Left renal pelvis (tissue), 4 donors: ENCODE data around the gene SH3RF1. TPM values are rescaled to one million over a fixed set of nuclear protein-coding genes. Genes with fewer than 3 reads are reported as not detected.

Source experiments
- DNase-seq, 4 donors: peaks; one replicate each; pipeline ENCODE4 v3.0.0-alpha.2; 2013; ENCODE audit warnings: low read depth in 4 of 4, low spot score in 3 of 4
- polyA plus RNA-seq, 4 donors: library from polyadenylated mRNA; unstranded; fragments of 120-200 nt; gene quantifications; one replicate each; pipeline ENCODE4 v1.2.1, GENCODE V29; 2013; ENCODE audit not compliant: insufficient read length in 4 of 4

SH3RF1 gene
- polyA plus RNA-seq, 4 donors, result 10.1 to 35.9 (median 29.1) TPM

DNA sequence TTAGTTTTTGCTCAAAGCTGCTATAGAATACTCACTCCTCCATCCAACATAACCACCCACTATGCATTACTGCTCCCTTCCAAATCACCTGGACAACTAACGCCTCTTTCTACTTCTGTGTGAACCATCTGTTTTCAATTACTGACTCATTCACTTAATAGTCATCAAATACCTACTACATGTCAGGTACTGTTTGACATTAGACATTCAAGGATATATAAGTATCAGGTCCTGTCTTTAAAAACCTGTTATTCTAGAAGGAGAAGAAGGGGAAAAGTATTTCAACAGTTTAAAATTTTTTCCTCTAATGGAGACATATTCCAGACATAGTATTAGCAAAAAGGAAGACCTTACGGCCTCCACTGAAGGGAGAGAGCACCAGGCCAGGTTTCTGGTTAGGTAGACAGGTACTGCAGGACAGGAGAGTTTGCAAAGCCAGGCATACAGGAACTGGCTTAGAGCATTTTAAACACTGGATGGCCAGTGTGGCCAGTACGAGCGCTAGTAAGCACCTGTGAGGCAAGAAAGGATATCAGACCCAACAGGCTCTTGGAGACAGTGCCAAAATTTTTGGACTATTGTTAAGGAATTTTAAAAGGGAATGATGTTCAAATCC, 39.0 kb downstream of the SH3RF1 start:
- no peak for DNase-seq

DNA sequence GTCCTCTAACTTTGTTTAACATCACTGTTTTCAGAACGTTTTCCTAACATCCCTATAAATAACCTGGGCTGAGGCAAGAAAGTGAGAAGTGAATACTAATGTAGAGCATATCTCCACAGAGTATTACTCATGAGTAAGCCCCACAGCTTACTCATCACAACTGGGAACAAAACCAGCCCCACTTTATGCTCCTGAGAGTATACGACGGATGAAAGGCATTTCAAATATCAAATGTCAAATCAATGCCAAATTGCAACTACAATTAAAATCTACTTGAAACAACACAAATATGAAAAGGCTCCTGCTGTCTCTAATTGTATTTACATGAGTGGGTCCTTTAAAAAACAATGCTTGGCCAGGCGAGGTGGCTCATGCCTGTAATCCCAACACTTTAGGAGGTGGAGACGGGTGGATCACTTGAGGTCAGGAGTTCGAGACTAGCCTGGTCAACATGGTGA, 41.2 kb downstream of the SH3RF1 start:
- no peak for DNase-seq

DNA sequence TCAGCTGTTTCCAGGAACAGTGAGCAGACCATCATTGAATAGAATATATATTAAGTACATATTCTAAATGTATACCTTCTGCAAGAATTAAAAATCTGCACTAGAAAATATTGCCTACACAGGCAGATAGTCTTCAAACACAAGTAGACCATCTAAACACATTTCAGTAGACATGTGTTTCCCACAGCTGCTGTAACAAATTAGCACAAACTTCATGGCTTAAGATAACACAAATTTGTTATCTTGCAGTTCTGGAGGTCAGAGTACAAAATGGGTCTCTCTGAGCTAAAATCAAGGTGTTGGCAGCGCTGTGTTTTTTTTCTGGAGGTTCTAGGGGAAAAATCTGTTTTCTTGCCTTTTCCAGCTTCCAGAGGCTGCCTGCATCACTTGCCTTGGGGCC, 42.7 kb downstream of the SH3RF1 start:
- DNase-seq, result no peak

DNA sequence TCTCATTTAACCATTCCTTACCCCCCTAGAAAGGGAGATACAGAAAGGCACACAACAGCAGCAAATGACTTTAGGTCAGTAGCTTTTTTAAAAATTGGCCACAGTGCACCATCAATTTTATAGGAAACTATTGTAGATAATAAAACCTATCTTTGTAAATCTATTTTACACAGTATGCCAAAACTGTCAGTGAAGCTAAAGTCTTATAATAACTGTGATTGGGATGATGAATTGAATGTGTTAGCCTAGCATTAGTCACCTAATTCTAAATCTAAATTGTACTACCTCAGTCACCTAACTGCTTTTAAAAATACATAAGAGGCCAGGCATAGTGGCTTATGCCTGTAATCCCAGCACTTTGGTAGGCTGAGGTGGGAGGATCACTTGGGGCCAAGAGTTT, 44.2 kb downstream of the SH3RF1 start:
- no peak for DNase-seq

DNA sequence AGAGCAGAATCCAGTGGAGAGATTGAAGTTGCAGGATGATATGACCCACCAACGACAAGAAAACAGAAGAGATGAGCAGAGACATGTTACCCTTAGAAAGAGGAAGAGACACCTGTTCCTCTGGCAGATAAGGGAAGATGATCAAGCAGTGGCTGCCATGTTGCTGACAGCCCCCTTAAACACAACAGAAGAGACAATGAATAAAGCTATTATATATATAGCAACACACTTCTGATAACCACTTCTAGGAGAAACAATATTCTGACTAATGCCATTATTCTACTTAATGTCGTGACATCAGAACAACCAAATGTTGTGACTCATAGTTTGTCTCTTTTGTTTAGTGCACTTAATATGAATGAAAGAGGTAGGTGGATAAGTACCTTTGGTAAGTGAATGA, 44.9 kb downstream of the SH3RF1 start:
- no peak for DNase-seq

DNA sequence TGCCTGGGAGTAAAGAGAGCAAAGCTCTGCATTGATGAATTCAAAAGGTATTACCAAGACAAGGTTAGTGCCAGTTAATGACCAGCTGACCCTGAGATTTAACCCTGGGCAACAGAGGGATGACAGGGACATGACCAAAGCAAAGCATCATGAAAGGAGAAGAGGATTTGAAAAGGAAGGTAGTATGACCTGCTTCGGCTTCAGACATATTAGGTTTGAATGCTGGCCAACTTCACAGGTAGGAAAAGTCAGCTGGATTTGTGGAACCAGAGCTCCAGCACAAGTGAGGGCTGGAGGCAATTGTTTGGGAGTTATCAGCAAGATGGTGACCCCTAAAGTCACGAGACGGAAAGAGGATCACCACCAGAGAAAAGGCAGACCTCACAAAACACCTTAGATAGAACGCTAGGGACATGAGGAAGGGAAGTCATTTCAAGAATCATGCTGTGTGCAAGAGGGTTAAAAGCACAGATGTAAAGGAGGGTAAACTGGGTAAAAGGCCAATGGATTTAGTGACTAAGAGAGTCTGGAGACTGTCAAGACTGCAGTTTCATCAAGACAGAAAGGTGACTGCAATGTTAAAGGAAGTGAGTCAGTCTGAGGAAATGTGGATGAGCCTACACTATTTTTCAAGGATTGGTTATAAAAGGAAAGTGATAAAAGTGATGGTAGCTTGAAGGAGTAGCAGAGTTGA, 45.6 kb downstream of the SH3RF1 start:
- DNase-seq, result no peak

DNA sequence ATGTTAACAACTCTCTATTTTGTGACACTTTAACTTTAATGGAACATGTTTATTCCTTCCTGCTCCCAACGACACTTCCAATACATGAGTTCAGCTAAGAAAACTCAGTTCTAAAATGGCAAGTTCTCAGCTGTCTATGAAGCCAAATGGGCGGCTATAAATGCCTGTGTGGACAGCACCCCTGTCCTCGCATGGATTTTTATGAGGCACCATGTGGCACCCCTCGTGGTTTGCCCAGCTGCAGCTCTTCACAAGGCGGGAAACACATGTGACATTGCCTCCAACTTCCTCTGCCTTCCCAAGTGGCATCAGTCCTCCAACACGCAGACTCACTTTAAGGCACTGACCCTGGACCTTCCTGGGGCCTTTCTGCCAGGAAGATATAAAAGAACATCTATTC, 48.0 kb downstream of the SH3RF1 start:
- DNase-seq, result no peak

DNA sequence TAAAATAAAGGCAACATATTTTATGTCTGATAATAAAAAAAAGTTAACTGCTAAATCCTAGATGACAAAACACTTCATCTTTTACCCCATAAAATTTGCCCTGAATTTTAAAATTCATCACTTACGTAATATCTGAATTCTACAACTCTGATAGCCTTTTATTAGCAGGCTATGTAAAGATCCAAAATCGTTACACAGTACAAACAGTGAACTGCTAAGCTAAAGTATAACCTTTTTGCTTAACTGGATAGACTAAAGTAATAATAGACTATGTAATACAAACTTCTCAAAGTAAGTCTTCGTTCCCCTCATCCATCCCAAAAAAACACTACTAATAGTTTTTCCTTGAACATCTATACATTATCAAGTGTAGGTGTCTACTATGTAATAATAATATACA, 49.1 kb downstream of the SH3RF1 start:
- DNase-seq, result no peak

DNA sequence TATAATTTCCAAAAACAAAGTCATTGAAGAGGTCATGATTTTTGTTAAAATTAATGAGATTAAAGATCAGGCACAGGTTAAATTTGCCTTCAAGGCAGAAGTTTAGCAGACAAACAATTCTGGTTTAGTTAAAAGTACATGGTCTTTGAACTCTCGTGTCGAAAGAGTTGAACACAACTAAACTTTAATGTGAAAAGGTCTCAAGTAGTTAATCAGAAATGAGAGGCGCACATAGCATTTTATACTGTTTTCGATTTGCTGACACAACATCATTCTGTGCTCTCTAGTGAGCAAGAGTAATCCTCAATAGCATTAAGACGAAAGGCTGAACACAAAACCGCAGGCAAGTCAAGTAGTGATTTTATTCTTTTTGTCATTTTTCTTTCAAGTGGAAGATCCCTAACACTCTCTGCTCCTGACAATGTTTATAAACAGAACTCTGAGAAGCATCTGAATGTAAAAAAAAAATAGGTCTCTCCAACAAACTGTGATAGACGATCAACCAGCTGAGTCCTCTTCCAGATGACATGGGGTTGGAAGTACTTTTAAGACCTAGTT, 49.8 kb downstream of the SH3RF1 start:
- DNase-seq, result no peak

DNA sequence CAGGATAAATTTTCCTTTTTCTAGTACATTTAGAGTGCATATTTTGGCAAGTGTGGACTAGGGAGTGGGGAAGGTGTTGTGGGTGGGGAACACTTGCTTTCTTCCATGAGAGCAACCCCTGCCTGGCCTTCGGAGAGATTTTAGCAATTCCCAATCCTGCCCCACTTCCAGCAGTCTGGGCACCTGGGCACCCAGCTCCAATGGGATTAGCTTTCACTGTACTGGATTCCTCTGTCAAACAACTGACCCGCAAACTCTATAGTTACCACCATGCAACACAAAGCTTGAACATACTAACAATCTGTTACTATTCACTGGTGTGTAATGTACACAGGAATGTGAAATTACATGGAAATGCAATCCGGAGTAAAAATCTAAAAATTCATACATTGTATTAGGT, 50.3 kb downstream of the SH3RF1 start:
- no peak for DNase-seq

DNA sequence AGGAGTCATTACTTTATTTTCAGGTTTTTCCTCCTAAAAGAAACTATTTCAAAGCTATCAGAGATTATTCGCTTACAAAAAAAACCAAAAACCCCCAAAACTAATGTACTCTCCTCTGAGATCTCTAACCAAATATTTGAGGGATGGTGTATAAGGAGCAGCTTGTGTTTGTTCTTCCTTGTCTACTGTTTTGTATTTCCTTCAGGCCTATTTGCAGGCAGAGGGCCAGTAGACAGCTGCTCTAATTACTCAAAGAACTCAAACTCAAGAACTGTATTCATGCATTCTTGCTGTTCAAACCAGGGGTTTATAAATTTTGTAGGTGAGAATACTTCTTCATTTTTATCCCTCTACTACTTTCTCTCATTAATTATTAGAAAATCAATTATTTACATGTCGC, 51.3 kb downstream of the SH3RF1 start:
- no peak for DNase-seq

DNA sequence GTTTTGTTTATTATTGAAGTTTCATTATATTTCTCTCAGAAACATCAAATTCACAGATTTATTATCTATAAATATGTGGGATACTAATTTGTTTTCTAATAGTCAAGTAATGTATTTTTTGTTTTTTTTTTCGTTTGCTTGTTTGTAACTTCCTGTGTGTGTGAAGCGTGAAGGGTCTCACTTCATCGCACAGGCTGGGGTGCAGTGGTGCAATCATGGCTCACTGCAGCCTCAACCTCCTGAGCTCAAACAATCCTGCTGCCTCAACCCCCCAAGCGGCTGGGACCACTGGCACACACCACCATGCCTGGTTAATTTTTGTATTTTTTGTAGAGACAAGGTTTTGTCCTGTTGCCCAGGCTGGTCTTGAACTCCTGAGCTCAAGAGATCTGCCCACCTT, 55.1 kb downstream of the SH3RF1 start:
- no peak for DNase-seq

DNA sequence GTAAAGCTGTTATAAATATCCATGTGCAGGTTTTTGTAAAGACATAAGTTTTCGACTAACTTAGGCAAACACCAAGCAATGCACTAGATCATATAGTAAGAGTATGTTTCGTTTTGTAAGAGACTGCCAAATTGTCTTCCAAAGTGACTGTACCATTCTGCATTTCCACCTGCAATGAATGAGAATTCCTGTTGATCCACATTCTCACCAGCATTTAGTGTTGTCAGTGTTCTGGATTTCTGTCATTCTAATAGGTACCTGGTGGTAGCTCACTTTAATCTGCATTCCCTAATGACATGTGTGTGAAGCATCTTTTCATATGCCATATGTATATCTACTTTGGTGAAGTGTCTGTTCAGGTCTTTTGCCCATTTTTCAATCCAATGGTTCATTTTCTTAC, 57.8 kb downstream of the SH3RF1 start:
- DNase-seq, result no peak

DNA sequence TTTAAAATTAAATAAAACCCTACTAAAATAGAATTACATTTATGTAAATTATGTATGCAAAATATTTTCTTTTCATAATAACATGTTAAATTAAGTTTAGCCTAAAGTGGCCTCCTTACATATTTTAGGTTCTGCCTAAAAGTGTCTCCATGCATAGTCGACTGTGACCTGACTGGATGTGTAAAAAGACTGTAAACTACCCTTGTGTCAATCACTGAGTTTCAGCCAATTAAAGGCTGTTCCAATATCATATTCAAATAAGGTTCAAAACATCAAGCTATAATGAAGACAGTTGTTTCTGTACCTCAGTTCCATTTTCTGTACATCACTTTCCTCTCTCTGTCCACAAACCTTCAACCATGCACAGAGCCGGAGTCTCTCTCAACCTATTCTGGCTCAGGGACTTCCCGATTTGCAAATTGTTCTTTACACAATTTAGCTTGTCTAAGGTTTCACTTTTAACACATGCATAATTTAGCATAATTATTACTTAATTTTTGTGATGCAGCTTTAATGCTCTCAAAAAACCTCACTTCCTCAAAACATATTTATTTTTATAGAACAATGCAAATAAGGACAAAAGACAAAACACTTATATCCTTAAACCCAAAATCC, 60.1 kb downstream of the SH3RF1 start:
- DNase-seq, result no peak

DNA sequence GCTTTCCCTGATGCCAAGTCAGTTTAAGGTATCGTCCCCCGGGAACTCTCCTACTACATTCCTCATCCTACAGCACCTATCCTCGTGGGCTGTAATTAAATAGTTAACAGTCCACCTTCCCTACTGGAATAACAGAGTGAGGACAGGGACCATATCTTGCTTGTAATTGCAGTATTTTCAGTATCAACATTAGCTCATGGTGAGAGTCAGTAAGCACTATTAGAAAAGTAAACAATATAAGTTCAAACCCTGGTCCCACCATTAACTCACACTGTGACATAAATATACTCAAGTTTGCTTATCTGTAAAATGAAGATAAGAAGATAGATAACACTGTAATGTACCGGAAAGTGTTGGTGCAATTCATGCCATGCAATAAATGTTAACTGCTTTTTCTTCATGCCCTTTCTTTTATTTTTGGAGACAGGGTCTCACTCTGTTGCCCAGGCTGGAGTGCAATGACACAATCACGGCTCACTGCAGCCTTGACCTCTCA, 61.3 kb downstream of the SH3RF1 start:
- no peak for DNase-seq

DNA sequence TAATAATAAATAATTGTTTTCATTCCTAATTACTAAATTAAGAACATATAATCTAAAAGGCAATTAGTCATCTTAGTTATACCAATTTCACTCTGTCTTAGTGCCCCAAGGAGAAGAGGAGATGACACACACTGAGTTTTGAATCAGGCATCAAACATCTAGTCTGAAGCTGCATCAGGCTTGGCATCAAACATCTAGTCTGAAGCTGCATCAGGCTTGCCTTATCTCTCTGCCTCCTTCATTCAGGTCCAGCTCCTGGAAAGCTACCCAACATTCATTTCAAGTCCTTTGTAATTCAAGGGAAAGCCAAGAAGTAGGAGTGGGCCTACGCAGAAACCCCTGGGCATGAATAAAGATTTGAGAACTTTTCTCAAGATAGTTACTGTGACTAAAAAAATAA, 62.2 kb downstream of the SH3RF1 start:
- no peak for DNase-seq

DNA sequence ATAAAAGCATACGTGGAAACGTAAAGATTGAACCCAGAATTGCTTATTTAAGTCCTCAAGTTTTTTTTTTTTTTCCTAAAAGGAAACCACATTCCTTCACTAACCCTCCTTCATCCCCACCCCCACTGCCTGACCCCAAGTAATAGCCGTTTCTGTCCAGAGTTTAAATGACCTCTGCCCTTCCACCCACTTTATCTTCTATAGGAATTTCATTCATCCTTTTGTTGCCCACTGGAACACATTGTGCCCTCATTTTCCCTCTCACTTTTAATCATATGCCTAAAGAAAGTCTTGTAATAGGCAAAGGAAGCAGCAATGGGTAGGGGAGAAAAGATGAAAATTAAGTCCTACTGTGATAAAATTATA, 62.7 kb downstream of the SH3RF1 start:
- no peak for DNase-seq

DNA sequence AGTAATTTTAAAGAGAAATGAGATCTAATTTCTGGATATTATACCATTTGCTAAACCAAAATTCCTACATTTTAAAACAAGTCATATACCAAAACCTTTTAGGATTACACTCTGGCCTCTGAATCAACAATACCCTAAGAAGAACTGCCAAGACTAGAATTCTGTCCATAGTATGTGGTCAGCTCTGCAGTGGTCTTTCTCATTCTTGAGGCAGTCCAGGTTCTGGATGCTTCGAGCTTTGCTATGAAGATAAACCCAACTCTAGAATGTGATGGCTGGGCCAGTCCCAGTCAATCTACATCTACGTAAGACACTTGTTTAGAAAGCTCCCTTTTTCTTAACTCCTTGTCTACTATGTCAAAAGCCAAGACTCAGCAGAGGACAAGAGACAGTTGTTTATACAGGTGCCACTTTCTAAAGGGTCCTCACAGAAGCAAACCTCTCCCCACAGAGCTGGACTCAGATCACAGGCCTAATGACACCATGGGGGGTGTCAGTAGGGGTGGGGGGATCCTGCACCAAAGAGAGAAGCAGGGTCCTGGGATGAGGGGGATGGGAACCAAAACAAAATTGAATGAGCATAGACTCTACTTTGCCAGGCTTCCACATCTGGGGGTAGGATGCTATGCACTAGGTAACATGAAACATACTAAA, 63.2 kb downstream of the SH3RF1 start:
- no peak for DNase-seq

DNA sequence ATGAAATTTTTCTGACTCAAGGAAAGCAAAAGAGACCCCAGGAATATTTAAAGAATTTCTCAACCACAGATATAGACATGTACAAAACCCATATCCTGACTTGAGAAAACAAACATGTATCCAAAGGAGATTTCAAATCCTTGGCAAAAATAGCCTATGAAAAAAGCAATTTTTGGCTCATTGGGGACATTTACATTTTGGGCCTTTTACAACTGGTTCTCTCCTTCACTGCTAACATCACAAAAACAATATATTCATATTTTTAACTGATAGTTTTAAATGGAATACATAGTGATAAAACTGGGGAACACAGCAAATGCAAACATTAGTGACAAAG, 65.0 kb downstream of the SH3RF1 start:
- DNase-seq, result no peak

DNA sequence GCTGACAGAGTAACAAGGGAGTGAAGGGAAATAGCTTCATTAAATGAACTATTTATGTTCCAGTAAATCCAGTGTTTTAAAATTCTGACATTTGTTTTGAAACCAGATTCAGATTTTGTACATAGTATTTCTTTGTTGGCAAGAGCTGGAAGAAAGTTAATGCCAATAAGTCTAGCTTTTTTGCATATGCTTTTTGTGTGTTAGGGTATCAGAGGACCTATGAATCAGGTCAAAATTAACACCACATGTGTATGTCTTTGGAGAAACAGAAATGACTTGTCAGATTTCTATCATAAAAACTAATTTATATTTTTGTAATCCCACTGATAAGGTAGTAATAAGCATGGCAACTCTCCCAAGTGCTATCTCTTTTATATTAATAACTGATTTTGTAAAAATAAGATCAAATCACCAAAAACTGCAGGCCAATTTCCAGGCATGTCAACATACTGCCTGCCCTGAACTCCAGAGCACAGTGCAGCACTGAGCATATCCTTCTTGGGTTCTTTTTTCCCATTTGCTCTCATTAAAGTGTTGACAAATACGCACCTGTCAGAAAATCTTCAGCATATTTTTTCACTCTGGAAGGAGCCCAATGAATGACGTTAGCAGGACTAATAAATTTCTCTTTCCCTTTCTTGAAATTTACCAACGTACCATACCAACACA, 65.5 kb downstream of the SH3RF1 start:
- DNase-seq, result no peak

DNA sequence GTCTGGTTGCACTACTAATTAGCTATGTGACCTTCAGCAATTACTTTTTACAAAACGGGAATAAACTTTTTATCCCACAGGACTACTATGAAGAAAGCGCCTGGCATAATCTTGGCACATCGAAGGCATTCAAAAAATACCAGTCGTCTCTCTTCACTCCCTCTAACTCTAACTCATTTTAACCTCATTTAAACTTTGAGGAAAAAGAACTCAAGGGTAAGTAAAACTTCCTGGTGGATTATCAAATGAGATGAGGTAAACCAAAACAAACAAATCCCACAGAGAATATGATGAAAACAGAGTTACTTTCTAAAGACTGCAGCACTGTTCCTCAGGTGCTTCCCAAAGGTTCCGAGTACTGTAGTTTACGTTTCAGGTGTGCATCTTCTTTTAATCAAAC, 66.9 kb downstream of the SH3RF1 start:
- no peak for DNase-seq
